HEK293T (cell line): Measurements from ENCODE around the gene DCTN5.

Source experiments
- ELF4 ChIP-seq: fragments of 450-650 bp; IDR thresholded peaks from 2 replicates; pipeline ENCODE4 v1.6.1; 2017; ENCODE audit warnings: antibody characterized with exemption
- FOXM1 ChIP-seq: fragments of 450-650 bp; IDR thresholded peaks from 2 replicates; pipeline ENCODE4 v1.6.1; 2017; ENCODE audit warnings: mild to moderate bottlenecking, borderline replicate concordance
- L3MBTL2 ChIP-seq: fragments of 450-650 bp; conservative IDR thresholded peaks from 2 replicates; pipeline ENCODE4 v1.6.1; 2016; ENCODE audit warnings: mild to moderate bottlenecking
- LEF1 ChIP-seq: fragments of 450-650 bp; IDR thresholded peaks from 2 replicates; pipeline ENCODE4 v1.6.1; 2017; ENCODE audit warnings: mild to moderate bottlenecking, borderline replicate concordance
- SP1 ChIP-seq: fragments of 450-650 bp; IDR thresholded peaks from 2 replicates; pipeline ENCODE4 v1.6.1; 2017

DNA sequence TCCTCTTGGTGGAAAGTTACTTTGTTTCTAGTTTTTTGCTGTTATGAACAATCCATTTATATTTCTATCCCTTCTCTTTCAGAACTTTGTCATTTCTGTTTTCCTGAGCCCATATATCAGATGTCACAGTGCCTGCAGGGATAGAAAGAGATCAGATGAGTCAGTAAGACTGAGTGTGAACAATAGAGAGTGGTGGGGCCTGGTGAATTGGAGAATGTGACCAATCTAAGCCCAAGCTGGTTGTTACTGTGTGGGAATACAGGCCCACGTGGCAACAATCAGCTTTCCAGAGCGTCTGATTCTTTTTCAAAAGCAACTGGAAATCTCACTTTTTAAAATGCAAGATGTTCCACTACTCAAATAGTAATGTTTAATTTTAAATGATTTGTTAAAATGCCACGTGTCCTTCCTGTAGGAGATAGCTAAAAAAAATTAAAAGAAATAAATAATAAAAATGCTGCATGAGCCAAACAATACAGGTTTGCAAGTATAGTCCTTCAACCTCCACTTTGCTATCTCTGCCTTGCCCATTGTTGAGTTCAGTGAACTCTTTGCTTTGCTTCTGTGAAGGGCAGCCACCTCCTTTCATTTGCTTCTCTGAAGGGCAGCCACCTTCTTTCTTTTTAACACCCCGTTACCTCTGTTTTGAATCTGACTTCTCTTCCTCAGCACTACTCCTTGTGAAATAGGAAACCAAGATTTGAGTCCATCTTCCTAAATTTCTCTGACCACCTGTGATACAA, 9.6 kb downstream of the DCTN5 start:
- TF ChIP-seq ELF4 (no peak), FOXM1 (no peak), SP1 (no peak), L3MBTL2 (no peak), LEF1 (no peak)
